Stimulated activated CD8-positive, alpha-beta memory T cell treated with anti-CD3 and anti-CD28 coated beads, Interleukin-4, amount 100 ng/mL, for 24 hours (primary cell): ENCODE data around the gene COL6A3.
"Not testable (repeated sequence)": the region's sequence is repeated elsewhere in the genome, so short reads cannot be mapped to it uniquely, and the experiment has no call there.

Source experiments
- DNase-seq: peaks from one replicate; pipeline ENCODE4 v3.0.0-alpha.2; 2020; ENCODE audit warnings: low read depth

The COL6A3 gene

DNA sequence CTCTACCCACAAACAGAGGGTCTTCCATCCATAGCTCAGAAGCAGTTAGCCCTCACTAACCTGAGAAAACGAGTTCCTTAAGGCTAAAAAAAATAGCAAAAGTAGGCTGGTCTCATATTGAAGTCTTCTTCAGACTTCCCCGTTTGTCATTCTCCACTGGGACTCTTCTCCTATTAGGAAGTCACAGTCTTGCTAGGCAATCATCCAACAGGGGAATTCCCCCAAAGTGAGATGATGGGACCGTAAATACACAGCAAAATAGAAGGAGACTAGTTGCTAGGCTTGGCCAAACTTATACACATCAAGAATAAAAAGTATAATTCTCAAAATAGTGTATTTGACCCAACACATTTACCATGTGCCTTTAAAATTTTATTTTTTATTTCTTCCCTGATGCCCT lies 34.3 kb downstream of the COL6A3 start:
- DNase-seq, result no peak

DNA sequence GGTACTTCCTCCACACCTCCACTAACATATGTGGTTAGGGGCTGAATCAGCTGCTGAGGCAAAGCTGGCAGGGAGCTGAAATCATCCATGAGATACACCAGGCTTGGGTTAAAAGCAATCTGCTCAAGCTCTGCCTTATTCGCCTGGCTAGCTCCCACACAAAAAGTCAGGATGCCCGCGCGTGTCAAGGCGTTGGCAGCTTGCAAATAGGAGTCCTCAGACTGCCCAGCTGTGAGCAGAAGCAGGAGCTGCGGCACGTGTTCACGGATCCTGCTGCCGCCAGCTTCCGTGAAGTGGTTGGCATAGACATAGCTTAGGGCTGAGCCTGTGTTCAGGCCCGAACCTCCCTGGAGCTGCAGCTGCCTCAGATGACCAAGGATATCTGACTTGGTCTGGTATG lies 35.3 kb downstream of the COL6A3 start:
- no peak for DNase-seq

DNA sequence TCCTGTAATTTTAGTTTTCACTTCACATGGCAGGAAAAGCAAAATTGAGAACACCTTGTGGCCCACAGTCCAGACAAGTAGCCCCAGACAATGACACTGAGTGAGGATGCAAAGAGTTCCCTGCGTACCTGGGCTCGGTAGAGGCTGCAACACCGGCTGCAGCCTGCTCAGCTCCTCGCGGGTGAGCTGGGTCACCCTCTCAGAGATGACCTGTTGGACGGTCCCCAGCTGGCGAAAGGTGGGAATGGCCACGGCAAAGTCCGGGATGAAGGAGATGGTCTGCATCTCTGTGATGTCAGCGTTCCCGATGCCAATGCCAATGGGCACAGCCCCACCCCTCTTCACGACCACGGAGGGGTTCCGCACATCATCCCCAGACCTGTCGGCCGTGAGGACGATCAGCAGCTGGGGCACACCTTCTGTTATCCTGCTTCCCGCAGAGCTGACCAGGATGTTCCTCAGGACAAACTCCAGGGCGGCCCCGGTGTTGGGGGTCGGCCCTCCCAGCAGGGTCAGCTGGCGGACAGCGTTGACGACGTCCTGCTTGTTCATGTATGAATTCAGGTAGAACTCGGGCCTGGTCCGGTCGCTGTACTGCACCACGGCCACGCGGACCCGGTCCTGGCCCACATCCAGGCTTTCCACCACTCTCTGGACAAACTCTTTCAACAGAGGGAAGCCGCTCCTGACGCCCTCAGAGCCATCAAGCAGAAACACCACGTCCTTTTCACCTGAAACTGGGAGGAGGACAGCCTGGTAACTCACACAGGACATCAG lies 39.5 kb downstream of the COL6A3 start:
- no peak for DNase-seq

DNA sequence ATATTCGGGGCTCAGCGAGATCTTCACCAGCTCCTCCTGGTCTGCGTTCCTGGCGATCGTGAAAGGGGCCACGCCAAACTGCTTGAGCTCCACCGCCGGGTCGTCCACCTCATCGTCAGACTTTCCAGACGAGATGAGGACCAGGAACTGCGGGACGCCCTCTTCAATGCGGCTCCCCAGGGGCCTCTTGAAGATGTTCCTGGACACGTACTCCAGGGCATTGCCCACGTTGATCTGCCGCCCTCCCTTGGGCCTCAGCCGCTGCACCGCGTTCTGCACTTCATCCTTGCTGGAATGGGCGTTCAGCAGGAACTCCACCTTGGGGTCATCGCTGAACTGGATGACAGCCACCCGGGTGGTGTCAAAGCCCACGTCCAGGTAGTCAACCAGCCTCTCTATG lies 42.1 kb downstream of the COL6A3 start:
- no peak for DNase-seq

DNA sequence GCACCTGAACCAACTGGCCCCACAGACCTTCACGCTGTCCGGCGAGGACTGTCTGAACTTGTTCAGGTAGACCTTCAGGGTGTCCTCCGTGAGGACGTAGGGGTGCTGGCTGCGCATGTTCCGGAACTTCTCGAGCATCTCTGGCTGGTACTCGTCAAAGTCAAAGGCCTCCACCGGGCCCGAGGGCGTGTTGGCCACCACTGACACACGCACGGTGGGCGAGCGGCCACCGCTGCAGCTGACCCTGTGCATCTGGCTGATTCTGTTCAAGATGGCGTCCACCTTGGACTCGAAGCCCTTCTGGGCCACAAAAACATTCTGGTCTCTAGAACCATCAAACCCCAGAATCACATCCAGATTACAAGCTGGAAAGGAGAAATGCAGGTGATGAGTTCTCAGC lies 48.3 kb downstream of the COL6A3 start:
- DNase-seq, result no peak

DNA sequence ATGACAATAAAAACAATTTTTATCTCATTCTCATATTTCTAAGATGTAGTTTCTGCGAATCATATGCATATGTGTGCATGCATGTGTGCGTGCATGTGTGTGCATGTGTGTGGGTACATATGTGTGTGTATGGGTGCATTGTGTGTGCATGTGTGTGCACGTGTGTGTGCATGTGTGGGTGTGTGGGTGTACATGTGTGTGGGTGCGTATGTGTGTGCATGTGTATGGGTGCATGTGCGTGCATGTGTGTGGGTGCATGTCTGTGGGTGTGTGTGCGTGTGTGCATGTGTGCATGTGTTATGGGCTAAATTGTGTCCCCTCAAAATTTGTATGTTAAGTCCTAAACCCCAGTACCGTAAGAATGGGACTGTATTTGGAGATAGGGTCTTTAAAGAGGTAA lies 49.3 kb downstream of the COL6A3 start:
- no peak for DNase-seq

DNA sequence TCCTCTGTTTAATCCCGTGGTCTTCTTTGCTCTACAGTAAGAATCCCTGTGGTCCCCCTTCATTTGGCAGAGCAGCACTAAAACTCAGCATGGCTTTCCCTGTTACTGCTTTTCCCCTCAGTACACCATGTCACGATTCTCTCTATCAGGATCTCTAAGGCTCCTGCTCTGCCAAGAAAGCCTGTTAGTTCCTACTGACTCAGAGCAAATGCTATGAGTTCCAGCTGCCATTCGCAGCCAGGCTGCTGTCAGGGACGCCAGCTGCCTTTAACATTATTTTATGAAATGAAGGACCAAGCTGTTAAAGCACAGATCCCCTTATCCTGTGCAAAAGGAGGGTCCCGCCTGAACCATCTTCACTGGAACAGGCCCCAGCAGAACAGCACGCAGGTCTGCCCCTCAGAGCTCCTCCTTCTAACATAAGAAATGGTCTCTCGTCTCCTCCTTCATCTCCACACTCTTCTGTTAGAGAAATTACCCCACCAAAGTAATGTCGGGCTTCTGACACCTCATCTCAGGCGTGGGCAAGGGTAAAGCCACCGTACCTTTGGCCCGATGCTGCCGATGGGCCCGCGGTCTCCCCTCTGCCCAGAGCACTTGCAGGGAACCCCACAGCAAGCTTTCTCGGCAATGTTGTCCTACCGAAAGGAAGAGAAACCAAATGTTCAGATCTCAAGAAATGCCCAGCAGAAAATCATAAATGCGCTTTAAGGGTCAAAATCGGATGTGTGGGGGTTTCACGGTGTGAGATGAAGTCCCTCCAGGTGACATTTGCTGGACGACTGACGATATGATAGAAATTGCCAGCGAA lies 52.6 kb downstream of the COL6A3 start:
- no peak for DNase-seq

DNA sequence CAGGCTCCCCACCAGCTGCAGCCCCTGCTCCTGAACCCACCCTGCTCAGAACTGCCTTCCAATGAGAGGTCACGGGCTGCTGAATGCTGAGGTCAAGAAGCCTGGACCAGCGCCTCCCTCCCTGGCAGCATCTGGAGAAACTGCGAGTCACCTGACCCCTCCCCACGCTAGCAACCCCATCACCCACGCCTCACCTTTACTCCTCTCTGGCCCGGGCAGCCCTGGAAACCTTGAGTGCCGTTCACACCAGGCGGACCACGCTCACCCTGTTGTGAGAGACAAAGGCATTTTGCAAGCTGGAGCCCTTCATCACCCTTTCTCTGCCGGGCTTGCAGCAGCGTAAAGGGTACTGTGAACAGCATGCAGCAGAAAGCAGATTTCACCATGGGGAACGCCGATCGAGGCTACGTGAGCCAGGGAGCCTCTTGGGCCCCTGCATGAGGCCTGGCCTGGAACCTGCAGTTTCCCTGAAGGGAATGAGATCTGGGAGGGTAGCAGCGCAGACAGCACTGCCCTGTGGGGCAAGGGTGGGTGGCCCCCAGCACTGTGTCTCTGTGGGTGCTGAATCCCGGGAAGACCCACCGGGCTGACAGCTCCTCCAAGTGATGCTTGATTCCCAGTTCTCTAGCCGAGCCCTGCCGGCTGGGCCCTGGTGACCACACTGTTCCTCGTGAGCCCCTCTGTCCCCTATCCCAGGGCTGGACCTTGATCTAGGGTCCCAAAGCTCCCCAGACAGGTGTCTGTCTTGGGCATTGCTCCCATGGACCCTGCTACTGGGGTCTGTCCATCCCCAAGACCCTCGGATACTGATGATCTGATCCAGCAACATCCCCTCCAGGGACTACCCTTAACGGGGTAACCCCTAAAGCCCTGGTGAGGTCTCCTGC lies 53.8 kb downstream of the COL6A3 start:
- DNase-seq, result no peak

DNA sequence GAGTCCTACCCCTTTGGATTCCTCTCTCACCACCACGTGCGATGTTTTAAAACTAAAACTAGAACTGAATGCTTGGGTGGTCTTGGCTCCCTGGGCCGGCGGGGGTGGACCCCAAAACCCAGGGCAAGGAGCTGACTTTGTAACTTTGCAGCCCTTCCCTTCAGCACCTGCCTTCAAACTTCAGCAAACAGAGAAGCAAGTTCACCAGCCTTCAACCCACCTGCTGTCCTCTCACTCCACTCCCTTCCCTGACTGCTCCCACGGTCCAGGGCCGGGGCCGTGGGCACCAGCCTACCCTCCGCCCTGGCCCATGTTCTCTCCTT lies 54.5 kb downstream of the COL6A3 start:
- DNase-seq, result no peak

DNA sequence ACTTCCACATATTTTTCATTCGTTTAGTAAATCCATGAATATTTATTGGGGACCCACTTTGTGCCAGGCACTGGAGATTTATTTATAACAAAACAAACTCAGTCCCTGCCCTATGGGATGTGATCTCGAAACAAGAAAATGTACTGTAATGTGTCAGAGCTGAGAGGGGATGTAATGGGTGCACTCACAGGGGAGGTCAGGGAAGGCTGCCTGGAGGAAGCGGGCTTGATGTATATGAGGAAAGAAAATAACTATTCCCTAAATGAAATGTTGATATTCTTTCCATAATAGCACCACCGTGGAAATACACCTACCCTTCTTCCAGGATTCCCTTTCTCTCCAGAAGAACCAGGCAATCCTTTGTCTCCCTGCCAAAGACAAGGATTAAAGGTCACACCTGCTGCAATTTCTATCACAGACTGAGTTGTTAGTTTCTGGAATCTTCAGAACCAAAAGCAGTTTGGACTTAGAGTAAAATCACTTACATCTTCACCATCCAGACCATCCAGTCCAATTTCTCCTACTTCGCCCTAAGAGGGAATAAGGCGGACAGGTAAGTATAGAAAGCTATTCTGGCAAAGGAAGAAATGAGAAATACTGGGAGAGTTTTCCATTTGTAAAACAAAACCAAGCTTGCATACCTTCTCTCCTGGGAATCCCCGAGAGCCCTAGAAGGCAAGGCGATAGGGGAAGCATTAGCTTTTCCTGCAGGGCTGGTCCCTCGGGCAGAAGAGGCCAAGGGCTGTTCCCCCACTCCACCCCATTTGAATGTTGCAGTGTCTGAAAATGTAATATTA lies 55.0 kb downstream of the COL6A3 start:
- no peak for DNase-seq

DNA sequence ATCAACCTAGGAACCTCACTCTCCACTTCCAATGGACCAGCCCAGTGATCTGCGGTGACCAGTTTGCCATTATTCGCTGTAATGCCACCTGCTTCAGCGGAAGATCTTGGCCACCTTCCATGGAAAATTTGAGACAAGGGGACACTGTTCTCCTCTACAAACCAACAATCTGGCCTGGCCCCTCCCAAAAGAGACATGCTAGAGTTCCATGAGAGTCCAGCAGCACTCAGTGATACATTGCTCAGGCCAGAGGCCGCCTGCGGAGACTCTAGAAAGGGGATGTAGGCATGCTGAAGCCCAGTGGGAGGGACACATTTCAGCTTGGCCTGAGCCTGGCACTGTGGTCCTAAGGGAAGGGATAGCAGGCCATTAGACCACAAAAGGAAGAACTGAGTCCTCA lies 58.3 kb downstream of the COL6A3 start:
- DNase-seq, result no peak

DNA sequence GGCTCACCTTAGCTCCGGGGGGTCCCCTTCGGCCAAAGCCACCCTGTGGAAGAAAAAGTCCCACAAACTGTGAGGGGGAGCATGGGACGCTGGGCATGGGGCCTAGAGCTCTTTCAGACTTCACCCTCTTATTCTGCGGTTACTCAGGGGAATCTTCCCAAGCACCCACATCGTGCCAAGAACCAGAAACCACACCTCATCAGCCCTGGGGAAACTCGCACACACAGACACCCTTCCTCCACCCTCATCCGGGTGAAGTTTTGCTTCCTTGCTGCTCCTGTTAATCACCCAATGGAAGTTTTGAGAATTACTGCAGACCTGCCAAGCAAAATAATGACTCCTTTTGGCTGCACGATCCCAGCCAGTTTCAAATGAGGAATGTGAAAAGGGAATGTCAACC lies 59.1 kb downstream of the COL6A3 start:
- DNase-seq, result no peak

DNA sequence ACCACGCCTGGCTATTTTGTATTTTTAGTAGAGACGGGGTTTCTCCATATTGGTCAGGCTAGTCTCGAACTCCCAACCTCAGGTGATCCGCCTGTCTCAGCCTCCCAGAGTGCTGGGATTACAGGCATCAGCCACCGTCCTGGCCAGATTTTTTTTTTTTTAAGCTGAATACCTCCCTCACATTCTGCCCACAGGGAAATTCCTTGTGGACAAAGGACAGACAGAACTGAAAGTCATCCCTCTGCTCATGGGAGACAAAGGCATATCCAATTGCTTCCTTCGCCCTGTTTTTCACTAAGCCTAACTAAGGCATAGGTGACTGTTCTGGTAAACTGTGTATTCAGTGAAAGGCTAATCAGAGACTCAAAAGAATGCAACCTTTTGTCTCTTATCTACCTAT lies 59.8 kb downstream of the COL6A3 start:
- not testable (repeated sequence) for DNase-seq

DNA sequence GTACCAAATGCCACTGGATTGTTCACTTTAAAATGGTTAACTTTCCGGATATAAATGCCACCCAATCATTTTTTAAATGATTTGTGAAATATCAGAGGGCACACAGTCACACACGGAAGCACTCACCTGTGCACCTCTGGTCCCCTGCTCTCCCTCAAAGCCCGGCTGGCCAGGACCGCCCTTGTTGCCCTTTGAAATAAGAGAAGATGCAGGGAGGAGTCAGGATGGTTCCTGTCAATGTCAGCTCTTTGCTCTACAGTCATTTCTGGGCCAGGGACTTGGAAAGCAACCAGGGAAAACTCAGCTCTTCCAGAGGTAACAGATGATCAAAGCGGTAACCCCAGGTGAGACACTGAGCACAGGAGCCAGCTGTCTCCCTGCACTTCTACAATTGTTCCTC lies 60.7 kb downstream of the COL6A3 start:
- no peak for DNase-seq

DNA sequence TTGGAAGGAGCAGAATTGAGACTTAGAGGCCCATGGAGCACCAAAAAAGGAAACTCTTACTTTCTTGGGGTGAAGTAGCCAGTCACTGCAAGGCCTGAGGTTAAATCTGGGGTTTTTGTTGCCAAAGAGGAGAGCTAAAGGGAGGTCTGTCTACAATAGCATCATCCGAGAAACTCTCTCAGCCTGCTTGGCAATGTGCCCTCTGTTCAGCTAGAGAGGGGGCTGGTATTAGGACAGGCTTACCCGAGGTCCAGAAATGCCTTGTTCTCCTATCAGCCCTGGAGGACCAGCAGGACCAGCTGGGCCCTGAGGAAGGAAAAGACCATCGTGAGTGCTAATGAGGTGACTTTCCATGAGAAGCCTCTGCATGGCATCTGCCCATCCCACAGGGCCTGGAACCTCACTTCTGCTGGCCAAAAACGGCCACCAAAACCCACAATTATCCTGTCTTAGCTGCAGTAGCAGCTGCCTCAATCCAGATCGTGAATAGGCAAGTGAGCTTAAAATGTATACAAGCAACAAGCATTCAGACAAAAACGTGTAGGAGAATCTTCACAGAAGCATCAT lies 61.6 kb downstream of the COL6A3 start:
- no peak for DNase-seq

DNA sequence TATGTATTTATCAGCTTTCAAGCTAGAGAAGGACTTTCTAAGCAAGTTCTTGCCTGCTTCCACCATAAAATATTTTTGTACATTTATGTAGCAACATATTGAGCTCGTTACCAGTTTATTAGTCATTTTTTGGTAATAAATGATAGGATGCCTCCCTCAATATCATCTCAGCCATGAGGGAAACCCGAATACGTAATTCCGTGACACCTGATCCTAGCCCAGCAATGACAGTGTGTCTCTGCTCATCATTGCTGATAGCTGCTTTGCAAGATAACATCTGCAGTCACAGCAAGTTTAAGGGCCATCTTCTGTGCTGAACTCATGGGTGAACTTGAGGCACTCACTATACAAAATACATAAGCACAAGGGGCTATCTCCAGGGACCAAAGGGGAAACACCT lies 62.2 kb downstream of the COL6A3 start:
- no peak for DNase-seq

DNA sequence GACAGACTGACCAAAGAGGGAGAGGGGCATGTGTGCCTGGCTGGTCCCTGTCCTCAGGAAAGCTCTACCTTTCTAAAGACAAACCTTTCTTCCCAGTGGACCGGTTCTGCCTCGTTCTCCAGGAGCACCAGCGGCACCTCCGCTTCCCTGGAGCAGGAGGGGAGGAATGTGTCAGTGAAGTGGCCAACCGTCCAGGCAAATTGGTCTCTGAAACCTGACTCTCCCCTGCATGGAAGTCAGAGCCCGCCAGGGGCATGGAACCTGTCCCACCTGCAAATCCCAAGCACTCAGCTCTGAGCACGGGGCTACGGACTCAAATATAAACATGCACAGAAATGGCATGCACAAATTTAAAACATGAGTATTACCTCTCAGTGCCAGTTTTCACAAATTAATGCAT lies 62.9 kb downstream of the COL6A3 start:
- no peak for DNase-seq

DNA sequence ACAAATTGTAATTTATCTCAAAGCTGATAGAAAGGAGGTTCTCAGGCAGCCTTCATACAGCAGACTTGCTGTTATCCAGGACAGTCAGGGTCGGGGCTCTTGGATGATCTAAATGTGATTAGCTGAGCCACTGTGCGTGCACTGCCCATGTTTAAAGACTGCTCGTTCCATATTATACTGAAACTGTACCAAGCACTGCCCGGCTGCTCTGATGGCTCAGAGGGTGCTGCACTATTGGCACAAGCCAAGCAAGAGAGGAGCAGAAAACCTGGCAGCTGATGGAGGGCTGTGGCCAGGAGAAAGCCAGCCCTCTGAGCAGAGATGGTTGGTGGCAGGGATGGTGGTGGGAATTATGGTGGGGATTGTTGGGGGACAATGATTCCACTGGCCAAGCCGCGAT lies 63.4 kb downstream of the COL6A3 start:
- DNase-seq, result no peak

DNA sequence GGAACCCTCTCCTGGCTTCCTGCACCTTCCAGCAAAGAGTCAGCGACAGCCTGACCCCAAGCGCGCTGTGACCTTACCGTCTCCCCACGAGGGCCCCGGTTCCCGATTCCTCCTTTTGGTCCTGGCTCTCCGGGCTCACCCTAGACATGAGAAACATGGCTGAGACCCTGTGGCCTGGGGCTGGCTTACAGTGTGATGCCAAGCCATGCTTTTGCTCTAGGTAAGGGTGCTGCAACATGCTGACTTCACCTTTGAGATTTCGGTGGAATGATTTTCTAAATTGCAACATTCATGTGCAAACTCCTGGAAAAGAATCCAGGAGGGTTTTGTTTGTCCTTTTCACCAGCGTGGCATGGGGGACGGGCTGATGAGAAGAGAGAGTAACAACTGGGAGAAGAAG lies 63.9 kb downstream of the COL6A3 start:
- DNase-seq, result no peak

DNA sequence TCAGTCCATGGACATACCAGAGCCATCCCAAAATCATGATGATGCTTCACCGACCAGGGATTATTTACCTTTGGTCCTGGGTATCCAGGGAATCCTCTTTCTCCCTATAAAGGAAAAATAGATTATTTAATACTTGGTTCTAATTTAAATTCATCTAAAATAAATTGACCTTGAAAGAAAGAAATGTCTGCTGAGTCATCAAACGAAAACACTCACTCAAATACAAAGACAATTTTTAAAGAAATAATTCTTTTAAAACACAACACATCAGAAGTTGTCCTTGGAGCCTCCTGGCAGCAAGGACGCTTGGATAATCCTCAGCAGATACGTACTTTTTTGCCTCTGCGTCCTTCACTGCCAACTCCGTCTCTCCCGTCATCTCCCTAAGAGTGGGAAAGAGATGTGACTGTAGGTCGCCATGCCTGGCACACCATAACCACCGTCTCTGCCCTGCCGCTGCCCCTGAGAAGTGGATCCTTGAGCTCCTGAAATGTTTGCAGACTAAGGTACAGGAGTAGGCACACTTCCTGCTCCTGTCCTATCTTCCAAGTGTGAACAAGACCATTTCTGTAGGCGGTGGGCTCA lies 65.6 kb downstream of the COL6A3 start:
- DNase-seq, result no peak
